NCI-H510A (cell line): Measurements from ENCODE around the gene ABTB2.

ENCODE experiments used
- DNase-seq: peaks from one replicate; lab custom pipeline; 2025; lab: John Stamatoyannopoulos, UW

ABTB2 gene

DNA sequence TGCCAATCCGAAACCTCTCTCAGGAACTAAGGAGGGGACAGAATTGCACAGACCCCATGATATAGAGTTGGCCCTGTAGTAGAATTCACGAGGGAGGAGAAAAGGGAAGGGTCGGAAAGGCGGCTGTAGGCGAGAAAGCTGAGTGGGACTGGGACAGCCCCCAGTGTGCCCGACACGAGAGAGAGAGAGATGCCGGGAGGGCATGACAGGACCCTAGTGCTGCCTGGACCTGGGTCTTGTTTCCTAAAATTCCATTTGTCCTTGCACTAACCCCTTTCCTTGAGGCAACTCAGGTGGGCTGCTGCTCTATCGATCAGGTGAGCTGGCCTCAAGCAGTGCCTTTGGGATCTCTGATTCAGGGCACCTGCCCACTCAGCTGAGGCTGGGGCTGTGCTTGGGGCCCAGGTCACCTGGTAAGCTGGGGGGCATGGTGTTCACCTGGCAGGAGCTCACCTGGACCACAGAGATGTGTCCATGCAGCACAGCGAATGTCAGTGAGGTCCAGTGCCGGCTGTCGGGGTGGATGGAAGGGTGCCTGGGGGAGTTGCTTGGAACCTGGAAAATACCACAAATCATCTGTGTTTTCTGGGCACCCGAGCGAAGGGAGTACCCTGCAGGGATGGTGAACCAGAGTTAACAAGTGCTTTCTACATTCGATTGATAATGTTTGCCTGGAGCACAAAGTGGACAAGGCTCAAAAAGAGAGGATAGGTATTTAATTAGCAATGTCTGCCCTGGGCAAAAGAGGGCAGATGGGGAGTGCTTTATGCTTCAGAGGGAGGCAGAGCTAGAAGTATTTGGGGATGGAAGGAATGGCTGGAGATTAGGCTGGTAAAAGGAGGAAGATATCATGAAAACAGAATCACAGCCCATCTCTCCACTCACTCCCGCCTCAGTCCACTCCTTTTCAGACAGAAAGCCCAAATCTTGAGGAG is 190.7 kb downstream of the ABTB2 start:
- DNase-seq, result no peak

DNA sequence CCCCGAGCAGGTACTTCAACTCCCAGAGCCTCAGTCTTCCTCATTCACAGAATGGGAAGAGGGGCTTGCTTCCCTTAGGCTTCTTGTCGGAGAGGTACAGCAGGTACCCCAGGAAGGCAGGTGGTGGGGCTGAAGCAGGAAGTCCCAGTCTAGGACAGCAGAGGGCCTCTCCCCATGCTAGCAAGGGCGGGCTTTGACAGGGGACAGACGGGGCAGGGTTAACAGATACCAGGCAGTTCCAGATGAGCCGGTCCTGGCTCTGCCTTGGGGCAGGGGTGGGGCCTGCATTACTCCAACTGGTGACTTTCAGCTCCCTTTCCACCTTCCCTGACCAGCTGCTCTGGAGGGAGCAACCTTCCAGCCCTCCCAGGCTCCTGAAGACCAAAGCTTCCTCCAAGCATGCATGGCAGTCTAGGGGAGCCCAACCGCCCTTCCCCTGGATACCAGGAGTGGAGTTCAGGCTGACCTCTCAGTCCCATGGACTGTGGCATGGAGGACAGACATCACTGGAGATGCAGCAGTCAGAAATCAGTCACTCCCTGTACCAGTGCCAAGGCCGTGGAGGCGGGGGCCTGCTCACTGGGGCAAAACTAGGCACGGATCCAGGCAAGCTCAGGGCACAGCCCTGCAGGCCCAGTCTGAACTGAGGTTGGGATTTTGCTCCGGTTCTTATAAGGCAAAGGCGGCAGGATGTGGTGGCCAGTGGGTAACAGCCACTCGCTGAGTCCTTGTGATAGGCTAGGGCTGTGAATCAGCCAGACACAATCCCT is 191.8 kb downstream of the ABTB2 start:
- no peak for DNase-seq

DNA sequence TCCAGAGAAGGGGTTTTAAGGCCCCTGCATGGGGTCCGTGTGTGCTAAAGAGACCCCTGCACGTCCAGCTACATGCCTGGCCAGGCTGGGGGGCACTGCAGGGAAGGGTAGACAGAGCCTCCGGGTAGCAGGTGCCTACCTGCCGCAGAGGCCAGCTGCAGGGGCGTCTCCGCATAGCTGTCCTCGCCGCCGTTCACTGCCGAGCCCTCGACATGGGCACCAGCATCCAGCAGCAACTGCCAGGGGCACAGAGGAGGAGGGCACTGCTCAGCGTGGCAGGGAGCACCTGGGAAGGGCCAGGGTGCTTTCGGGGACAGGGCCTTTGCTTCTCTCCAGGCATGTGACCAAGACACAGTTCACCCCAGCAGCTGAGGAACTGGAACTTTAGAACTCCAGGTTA is 192.7 kb downstream of the ABTB2 start:
- DNase-seq, result no peak

- no peak for DNase-seq
These were observed 195.0 kb downstream of the ABTB2 start for GRCh38 chr11:34162856-34163255.

DNA sequence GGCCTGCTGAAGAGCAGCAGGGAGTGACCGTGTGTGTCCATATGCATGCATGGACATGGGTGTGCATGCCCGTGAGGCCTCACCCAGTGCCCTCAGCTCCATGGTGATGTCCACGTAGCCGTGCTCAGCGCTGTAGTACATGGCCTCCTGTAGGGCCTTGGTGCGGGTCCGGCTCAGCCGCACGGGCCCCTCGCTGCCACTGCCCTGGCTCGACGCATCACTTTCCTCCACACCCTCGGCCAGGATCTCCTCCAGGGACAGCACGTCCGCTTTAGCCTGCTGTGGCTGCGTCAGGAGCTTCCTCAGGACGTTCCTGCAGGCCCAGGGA is 195.4 kb downstream of the ABTB2 start:
- DNase-seq, result no peak

DNA sequence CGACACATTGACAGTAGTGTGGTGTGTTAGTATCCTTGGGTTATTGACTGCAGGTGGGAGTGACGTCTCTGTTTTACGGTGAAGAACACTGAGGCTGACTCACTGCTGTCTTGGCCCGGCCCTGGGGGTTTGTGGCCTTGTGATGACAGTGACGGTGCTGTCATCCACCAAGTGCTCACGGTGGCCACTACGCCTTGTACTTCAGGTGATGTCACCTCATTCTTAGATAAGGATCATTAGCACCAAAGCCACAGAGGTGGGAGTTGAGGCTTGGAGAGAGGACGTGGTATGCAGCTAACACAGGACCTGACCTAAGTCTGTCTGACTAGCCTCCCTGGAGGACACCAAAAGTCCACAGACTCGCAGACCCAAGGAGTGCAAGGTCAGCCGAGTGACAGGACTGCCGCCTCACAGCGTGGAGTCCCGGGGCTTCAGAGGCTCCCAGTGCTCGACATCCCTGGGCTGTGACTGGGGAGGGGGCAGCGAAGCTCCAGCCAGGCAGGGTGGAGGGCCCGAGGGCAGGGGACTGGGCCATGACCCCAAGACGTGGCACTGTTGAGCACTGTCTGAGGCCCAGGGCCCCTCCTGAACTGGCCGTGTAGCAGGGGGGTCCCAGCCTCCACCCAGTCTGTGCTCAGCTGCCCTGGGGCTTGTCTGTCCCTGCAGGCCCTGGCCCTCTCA is 195.9 kb downstream of the ABTB2 start:
- DNase-seq, result no peak

GRCh38 chr11:34161361-34161760 is 196.4 kb downstream of the ABTB2 start:
- no peak for DNase-seq

DNA sequence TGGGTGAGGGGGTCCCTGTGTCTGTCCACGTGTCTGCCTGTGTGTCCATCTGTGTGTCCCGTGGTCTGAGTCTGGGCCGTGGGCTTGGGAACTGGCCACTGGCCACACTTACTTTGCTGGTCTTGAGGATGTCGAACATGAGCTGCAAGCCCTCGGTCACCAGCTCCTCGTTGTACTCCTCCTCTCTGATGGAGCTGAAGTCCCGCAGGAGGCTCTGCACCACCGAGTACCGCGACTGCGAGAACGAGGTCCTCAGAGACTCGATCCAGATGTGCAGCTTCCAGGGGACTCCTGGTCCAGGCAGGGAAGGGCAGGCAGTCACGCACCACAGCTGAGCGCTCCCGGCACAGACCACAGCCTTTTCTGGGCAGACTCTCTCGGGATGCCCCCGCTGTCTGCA is 197.0 kb downstream of the ABTB2 start:
- DNase-seq, result no peak

DNA sequence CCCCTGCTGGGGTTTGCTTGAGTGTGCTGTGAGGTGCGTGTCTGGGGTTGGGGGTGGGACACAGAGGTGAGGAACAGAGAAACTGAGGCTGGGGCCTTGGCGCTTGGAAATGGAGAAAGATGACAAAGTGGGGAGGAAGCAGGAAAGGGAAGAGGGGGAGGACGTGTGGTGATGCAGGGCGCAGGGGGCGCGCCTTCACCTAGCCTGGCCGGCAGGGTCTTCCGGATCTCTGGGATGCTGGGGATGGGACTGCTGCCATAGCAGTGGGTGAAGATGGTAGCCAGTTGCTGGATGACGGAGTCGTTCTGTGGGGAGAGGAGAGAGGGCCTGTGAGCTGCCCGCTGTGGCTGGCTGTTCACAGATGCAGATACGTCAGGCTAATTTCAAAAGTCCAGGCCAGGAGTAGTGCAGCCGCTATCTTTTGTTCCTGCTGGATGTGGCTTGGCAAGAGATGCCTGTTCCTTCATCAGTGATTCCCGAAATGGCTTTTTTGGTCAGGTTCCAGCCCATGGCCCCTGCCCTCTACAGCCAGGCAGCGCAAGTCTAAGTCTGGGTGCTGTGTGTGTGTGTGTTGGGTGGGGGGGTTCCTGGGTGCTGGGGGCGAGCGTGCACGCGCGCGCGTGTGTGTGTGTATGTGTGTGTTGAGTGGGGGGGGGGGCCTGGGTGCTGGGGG is 197.6 kb downstream of the ABTB2 start:
- DNase-seq, result no peak

- no peak for DNase-seq
These were observed 199.1 kb downstream of the ABTB2 start for GRCh38 chr11:34158661-34159060.

- DNase-seq, result no peak
These were observed 200.6 kb downstream of the ABTB2 start for GRCh38 chr11:34157163-34157562.

GRCh38 chr11:34155757-34156062 is 202.1 kb downstream of the ABTB2 start:
- no peak for DNase-seq

GRCh38 chr11:34155057-34155756 is 202.6 kb downstream of the ABTB2 start:
- no peak for DNase-seq

DNA sequence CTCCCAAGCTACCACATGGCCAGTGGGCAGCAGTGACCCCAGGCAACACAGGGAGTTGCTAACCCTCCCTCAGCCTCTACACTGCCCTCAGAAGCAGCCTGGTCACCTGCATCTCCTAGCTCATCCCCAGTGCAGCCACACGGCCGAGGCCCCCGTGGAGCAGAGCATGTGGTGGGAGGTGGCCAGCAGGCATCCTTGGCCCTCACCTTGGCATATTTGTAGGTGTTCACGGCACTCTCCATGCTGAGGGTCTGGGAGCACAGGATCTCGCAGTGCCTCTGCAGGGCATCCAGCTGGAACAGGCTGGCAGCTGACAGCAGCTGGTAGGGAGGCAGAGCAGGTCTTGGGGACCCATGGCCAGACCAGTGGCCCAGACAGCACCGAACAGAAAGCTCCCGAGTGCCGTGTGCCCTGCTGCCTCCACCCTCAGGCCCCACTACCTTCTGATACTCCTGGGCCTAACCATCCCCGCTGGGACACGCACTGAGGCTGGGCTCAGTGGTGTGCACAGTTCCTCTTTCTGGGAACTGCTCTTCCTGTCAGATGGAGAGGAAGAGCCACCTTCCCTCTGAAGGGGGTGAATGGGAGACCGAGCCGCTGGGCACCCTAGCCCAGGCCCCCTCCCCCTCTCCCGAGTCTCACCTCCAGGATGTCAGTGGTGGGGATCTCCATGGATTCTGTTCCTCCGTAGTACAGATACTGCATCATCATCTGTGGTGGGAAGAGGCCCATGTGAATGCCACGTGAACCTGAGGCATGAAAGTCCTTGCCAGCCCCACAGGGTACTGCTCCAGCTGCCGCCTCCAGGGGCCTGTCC is 203.5 kb downstream of the ABTB2 start:
- DNase-seq, result no peak

DNA sequence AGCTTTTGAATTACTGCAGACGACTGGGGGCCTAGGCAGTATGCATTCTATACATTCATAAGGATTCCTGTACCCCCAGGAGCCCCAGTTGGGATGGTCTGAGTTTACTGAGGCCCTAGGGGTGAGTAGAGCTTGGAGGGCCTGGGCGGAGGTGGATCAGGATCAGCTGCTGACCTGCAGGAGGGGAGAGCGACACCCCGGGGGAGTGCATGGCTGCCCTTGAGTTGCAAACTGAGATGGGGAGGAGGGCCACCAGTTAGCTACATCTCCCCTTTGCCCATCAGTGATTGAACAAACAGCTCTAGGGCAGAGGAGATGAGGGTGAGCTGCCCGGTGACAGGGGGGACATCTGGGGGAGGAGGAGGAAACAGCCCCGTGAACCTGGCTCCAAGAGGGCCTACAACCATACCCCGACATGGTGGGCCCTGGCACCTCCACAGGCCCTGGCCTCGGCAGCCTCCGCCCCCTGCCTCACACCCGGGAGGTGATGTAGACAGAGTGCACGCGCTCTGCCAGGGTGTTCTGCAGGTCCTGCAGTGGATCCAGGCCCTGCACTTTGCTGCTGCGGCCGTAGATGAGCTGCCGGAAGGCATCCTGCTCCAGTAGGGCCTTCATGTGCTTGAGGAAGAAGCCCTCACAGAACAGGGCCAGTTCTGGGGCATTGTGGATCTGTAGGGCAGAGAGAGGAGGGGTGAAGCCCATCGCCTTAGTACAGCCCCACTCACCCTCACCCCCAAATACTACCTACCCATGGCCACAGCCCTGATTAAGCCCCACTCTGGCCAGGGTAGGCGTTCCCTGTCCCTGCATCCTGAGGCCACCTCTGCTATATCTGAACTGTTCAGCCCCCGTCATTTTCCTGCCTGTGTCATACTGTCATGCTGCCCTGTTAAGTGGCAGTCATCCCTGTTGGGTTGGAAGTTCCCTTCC is 205.6 kb downstream of the ABTB2 start:
- DNase-seq, result no peak

DNA sequence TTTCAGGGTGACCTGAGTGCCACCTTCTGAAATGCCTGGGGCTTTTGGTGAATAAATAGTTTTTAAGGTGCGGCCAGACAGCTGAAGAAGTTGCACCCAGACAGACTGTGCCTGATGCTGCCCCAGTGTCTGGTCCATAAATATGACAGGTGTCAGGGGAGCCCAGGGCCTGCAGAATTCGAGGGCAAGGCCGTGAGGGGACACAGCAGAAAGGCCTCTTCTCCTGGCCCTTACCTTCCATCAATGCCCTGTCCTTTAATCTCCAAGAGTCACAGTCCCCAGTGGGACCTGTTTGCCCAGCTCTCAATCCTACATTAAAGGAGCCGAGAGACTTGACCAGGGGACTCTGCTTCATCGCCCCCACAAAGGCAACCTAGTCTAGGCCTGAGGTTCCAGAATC is 206.6 kb downstream of the ABTB2 start:
- no peak for DNase-seq

GRCh38 chr11:34150494-34151151 is 207.2 kb downstream of the ABTB2 start:
- DNase-seq, result no peak

DNA sequence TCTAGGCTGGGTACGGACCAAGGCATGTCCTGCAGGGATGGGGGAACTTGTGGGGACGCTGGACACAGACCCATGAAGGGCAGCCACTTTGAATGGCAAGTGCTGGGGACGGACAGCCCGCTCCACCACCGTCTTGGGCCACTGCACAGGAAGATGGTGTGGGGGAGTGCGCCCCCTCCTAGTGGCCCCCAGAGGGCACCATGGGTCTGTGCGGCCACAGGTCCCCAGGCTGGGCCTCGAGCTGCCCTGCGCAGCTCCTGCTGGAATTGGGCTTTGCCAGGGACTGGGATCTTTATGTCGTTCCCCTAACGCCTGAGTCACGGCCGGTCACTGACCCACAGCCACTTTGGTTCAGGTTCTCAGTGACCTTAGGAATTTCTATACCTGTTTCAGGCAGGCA is 208.0 kb downstream of the ABTB2 start:
- no peak for DNase-seq

- DNase-seq, result no peak
These were observed 208.5 kb downstream of the ABTB2 start for GRCh38 chr11:34149274-34149673.
